Cardiac fibroblast (primary cell): ENCODE data around the gene ASPDH.

Experiments used
- DNase-seq, 2 donors: peaks; one replicate each; pipeline versions ENCODE4 v3.0.0 to v3.0.0-alpha.2; 2010; ENCODE audit warnings: low read depth in 2 of 2
- H3K4me3 ChIP-seq, 2 donors: replicated peaks in 1 of 2; 1 replicate in 1 of 2; 2 replicates in 1 of 2; pipeline ENCODE4 v1.5.1; 2011; ENCODE audit warnings: low read depth in 2 of 2, low read length in 2 of 2, mild to moderate bottlenecking in 2 of 2, moderate library complexity in 1 of 2
- TF ChIP-seq, protein P1 (sequence below): IDR thresholded peaks from one replicate; pipeline ENCODE4 v1.5.1; 2011; ENCODE audit warnings: low read depth, mild to moderate bottlenecking, low read length, inconsistent platforms

ASPDH gene

DNA sequence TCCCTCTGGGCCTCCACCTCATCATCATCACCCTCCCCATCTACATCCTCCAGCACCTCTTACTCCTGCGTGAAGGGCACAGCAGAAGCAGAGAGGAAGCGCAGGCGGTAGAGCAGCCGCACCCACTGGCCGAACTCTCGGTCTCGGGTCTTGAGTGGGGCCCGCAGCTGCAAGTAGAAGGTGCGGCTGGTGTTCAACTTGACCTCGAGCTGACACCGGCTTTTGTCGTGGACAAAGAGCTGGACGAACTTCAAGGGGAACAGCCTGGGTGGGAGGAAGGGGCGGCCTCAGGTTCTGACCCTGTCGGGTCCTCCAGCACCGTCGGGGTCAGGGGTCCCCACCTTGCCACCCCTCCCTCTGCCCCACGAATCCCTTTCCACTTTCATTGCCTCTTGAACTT lies 46.1 kb downstream of the ASPDH start:
- no peak overlapping the region for H3K4me3 ChIP-seq
- no peak for DNase-seq
- TF ChIP-seq, protein P1, sequence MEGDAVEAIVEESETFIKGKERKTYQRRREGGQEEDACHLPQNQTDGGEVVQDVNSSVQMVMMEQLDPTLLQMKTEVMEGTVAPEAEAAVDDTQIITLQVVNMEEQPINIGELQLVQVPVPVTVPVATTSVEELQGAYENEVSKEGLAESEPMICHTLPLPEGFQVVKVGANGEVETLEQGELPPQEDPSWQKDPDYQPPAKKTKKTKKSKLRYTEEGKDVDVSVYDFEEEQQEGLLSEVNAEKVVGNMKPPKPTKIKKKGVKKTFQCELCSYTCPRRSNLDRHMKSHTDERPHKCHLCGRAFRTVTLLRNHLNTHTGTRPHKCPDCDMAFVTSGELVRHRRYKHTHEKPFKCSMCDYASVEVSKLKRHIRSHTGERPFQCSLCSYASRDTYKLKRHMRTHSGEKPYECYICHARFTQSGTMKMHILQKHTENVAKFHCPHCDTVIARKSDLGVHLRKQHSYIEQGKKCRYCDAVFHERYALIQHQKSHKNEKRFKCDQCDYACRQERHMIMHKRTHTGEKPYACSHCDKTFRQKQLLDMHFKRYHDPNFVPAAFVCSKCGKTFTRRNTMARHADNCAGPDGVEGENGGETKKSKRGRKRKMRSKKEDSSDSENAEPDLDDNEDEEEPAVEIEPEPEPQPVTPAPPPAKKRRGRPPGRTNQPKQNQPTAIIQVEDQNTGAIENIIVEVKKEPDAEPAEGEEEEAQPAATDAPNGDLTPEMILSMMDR = no peak

DNA sequence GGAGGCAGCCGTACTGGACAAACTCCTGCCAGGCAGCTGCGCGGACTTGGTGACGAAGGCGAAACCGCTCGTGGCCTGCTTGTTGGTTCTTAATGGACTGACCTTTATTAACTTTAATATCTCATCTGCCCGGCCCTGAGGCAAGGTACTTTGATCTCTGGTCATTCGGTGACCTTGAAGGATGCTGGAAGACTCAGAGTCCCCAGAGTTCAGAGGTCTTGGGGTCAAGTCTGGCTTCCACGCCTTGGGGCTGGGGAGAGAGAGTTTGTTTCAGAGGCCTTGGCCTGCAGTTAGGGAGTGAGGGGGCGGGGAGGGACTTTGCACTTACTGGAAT lies 47.0 kb downstream of the ASPDH start:
- no peak for DNase-seq
- TF ChIP-seq, protein P1 = no peak
- no peak overlapping the region for H3K4me3 ChIP-seq

DNA sequence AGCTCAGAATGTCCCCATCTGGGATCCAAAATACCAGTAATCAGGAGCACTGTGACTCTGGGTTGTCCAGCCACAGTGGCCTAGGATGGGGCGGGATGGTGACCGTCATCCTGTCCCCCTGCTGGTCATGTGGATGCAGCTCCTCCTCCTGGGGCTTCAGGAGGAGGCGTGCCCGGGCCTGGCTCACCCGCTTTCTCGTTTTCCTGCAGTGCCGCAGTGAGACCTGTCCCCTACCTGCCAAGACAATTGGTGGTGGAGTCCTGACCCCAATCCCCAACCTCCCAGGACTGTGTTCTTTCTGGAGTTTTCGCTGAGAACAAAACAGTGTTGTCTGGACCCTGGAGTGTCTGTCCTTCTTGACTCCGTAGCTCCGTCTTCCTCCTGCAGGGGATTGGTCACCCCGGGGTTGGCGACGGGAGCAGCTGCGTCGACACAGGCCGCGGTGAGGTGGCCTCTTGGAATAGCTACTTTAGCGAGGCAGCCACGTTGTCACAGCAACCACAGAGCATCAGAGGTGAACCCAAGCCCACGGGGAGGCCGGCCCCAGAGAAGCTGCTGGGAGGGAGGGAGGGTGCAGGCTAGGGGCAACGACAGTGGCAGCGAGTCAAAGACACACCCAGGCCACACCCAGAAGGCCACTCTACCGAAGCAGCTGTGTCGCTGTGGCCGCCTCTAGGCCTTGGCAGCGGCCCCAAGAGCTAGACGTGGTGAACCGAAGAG lies 47.6 kb downstream of the ASPDH start:
- H3K4me3 ChIP-seq = no peak overlapping the region

DNA sequence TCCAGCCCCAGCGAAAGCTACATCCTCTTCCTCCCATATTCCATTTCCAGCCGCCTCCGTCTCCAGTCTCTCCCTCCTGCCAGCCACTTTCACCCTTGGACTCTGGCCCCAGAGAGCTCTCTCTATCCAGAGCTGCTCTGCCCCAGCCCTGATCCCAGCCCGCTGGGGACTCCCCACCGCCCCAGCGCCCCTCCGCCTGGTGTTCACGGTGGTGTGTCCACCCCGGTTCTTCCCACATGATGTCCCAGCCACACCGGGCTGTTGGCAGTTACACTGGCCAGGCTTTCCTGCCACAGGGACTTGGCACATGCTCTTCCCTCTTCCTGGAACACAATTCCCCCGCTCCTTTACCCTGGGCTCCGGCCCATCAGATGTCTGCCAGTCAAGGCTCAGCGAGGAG lies 48.7 kb downstream of the ASPDH start:
- TF ChIP-seq, protein P1 = no peak
- no peak overlapping the region for H3K4me3 ChIP-seq
- DNase-seq = no peak

More for the DNA sequence above, 47.6 kb downstream of the ASPDH start:
- DNase-seq = no peak
- TF ChIP-seq, protein P1 = peak; percentile 24

DNA sequence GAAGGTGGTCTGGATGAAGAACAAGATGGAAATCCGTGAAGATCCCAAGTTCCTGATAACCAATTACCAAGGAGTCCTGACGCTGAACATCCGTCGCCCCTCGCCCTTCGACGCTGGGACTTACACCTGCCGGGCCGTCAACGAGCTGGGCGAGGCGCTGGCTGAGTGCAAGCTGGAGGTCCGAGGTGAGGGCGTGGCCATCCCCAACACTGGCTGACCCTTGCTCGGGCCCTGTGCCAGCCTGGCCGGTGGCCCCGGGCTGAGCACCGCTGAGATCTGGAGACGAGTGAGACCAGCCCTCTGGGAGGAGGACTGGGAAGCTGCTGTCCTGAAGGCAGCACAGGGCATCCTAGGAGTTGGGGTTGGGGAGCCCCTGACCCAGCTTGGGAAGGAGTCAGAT lies 49.4 kb downstream of the ASPDH start:
- DNase-seq = no peak
- TF ChIP-seq, protein P1 = no peak

DNA sequence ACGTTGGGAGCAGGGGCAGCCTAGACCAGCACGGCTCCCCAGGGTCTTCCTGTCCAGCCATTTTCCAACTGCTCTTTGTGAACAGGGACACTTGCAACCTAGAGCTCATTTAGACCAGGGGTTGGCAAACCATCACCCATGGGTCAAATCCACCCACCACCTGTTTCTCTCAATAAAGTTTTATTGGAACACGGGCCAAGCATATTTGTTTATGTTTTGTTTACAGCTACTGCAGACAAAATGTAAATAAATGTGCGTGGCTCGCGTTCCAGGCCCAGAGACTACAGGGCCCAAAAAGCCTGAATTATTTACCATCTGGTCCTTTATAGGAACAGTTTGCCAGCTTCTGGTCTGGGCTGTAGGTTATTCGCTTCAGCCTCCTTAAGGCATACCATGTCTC lies 50.7 kb downstream of the ASPDH start:
- TF ChIP-seq, protein P1 = no peak

More for the DNA sequence above, 49.4 kb downstream of the ASPDH start:
- H3K4me3 ChIP-seq = no peak overlapping the region

More for the DNA sequence above, 50.7 kb downstream of the ASPDH start:
- no peak overlapping the region for H3K4me3 ChIP-seq
- DNase-seq = no peak
